Renal cortical epithelial cell (primary cell): ENCODE results near the gene SIAH3. TPM values are rescaled to one million over a fixed set of nuclear protein-coding genes. Genes with fewer than 3 reads are reported as not detected.
"Not testable (repeated sequence)": the region's sequence is repeated elsewhere in the genome, so short reads cannot be mapped to it uniquely, and the experiment has no call there.

Experiments
- DNase-seq: peaks from one replicate; pipeline ENCODE4 v3.0.0-alpha.2; 2011; ENCODE audit warnings: low read depth
- total RNA-seq: library from RNA; depleted of rRNA; stranded (reverse); fragments of >200 nt; gene quantifications from 2 replicates; pipeline ENCODE4 v1.2.3, GENCODE V29; 2014

The SIAH3 gene
- total RNA-seq, 1 donor from 2014 or later: 0.60 TPM

DNA sequence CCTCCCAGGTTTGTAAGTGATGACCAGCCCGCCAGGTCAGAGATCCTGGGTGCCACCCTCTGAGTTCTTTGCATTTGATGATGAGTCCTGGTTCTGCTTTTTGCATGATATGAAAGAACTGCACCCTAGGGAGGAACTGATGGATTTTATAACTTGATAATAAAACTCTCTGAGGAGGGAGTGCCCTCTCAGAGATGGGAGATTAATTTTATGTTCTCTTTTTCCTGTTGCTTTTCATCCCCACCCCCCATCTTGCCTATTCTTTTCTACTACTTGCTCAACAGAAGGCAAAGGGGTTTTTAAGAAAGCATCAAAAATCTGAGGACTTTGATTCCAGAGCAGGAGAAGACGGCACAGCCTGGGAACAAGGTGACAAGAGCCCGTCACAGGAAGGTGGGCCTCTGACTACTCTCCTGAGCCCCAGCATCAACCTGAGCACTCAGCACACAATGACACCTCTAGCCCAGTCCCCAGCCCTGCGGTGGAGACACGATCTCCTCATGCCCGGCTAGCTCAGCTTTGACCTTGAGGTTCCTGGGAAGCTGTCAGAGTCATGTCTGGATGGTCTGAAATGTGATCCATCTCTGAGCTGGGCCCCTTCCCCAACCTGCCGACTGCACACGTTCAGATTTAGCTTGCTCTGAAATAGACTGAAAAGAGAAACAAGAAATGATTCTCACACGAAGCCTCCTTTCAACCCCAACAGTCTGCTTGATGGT, 69.1 kb downstream of the SIAH3 start:
- no peak for DNase-seq

DNA sequence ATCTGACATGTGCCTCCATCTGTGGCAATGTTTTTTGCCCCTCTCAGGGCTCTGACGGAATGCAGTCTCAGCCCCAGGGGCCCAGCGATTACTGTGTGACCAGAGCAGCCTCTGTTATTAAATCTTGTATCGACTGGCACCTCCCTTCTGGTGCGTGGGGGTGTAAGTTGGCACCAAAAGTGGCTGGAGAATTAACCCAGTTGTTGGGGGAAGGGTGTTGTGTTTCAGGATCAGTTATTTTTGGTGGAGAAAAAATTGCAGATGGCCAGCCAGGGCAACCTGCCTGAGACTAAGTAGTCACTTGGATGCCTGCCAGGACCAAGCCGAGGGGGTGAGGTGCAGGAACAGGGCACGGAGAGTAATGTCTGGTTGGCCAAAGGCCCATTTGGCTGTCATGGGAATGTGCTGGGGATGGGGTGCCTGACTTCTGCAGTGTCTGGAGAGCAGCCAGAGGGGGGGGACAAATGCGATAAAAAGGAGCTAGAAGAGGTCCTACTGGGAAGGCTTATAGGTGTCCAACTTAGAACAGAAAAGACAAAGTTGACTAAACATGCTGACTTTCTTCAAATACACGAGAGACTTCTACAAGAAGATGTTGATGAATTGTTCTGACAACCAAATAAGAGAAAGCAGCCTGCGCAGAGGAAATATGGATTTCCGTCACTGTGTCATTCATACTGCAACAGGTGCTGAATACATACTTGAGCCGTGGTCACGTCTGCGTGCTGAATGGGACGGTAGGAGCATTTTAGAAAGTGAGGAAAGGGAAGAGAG, 69.8 kb downstream of the SIAH3 start:
- DNase-seq: peak; percentile 80

DNA sequence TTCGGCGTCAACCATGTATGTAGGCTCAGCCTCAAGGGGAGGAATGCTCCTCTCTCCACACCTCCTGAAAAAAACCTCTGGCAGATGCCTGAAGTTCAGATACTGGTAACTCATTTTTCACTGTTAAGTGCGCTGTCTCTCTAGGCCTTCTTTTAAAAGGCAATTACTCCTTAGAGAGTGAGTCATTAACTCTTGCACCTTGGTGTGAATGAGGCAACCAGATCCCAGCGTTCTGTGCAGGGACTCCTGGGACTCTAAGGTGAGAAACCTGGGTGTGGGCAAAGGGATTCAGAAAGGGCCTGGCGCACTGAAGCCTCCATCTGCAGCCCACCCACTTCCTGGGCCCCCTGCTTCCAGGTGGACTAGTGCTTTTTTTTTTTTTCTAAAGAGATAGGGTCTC, 71.7 kb downstream of the SIAH3 start:
- peak; percentile 49 for DNase-seq

DNA sequence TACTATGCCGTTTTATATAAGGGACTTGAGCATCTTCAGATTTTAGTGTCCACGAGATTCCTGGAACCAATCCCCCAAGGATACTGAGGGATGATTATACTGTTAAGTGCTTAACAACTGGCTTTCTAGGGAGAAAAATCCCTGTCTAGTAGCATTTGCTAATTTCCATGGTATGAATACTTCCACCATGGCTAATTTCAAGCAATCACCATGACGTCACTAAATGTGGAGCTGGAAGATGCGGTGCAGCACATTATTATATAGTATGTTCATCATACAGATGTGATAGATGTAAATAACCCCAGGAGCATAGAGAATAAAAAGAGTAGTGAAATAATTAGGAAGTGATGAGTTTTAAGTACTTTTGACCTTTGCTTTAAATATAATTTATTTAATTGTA, 72.7 kb downstream of the SIAH3 start:
- no peak for DNase-seq

DNA sequence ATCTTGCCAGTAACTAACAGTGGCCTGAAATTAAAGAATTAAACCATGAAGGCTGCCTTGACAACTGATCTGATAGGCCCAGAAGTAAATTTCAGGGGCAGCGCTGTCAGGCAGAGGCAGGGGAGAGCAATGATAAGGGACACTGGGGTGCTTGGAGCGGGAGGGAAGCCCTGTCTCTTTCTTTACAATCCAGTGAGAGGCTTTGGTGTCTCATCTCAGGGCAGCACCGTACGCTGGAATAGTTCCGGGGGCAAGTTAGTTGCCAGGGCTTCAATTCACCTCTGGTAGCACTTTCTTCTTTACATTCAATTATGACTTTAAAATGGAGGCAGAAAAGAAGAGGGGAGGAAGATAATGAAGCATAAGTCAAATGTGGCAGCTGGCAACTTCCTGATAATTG, 74.8 kb downstream of the SIAH3 start:
- no peak for DNase-seq

DNA sequence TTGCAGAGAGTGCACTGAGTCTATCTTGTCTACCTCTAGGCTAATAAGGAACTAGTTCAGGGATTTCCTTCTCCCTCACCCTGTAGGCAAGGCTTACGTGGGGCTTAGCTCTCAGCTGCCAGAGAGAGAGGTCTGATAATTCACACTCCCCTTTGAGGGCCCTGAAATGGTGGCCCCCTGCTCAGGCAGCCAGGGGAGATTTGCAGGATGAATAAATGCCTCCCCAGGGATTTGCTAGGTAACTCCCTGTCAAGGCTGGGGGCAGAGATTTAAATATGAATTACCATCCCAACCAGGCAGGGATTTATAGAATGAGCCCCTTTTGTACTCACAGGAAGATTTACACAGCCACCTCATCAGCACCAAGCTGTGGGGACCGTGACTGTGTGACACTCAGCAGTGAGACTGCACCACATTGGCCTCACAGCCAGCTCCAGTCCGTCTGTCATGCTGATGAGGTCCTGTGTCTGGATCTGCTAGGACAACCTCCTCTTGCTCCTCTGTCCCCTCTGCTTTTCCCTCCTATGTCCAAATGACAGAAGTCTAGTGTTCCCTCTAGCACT, 76.1 kb downstream of the SIAH3 start:
- no peak for DNase-seq

DNA sequence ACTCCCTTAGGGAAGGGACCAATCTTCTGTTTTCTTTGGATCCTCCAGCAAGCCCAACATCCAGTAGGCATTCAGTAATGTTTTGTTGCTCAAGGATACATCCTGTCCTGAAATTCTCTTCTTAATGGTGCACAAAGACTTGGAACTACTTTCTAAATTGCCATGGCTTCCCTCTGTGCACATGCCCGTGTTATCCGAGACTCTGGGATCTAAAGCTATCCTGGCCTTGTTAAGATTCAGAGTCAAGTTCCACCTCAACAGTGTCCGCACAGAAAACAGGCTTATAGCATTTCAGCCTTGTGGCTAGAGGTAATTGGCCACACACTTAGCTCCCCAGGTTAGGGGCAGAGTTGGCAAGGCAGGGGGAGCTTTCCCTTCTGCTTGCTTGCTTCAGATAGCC, 77.6 kb downstream of the SIAH3 start:
- no peak for DNase-seq

DNA sequence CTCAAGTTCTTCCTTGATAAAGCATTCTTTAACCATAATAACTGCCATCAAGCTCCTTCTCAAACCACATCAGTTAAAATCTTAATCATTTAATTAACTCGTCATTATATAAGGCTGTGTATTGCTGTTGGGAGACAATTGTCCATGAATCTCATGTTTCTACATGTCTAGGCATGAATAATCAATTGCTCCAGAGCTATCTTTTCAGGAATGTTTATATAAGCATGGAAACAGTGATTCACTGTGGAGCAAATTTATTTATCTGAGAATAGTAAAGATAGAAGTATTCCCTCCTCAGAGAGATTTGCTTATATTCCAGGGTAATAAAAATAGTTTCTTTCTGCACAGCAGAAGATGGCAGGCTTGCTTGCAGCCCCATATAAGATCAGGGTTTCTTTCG, 78.3 kb downstream of the SIAH3 start:
- no peak for DNase-seq

DNA sequence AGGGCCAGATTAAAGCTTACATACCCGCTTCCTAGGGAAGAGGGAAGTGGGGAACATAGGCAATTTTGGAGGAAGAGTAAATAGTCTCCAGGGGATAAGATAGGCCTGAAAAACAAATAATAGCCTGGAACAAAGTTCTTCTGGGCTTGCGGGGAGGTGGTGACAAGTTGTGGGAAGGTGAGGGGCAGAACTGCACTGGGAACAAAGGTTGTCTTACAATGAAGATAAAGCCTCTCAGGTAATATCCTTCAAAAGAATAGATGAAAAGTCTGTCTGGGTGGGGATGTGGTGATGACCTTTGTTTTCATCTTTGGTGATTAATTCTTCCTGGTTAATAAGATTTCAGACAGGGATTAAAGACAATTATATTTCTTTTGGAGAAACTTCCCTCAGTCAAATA, 80.7 kb downstream of the SIAH3 start:
- no peak for DNase-seq

DNA sequence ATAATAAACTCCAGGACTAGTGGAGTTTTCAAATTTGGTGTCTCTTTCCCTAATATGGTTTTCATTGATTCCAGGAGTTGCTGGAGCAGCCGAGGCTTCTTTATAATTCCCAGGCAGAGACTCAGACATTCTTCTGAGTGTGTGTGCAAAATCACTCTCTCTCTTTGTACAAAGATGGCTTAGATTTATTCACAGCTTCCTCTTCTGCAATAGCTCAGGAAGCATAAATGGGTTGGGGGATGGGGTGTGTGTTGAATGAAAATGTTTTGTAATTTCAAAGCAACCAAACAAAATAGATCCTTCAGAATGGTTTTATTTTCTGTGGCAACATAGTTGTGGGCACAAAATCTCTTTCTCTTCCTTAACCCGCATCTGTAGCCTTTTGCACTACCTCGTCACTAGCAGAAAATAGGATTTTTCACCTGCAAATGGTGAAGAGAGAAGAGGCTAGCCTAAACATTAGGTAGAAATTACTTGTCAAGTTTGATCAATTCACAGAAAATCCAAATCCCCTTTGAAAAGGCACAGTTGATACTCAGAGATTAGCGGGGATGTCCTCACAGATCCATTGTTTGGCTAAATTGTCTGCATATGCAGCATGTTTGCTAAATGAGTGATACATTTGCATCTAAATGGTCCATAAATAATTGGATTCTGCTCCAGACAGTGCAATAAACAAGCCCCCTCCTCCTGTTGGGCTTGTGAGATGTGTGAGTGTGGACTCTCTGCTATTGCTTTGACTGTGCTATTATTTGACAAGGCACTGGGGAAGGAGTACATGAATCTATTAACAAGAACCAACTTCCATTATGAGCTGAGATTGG, 82.7 kb downstream of the SIAH3 start:
- no peak for DNase-seq

DNA sequence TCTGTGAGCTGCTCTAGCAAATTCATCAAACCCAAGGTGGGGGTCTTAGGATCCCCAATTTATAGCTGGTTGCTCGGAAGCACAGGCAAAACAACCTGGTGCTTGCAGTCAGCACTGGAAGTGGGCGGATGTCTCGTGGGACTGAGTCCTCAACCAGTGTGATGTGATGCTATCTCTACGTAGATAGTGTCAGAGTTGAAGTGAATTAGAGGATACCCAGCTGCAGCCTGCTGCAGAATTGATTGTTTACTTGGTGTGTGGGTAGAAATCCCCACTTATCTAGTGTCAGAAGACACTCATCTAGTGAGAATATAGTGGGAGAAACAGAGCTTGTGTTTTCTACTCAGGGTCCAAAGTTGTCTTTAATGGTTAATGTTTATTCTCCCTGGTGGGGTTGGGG, 86.1 kb downstream of the SIAH3 start:
- no peak for DNase-seq

DNA sequence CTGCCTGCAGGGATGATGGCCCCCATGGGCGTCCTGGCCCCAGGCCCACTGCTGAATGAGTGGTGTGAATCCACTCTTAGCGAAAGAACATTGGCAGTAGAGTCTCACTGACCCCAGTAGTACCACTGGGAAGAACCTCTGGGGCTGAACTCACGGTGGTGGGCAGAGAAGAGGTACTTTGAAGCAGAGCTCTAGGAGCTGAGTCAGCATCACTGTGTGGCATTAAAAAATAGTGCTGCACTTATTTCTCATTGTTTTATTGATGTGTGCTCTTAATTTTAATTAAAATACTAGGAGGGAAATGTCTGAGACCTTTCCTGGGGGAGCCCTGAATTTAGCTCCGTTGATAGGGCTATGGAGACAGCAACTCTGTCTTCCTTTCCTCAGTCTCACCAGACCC, 88.1 kb downstream of the SIAH3 start:
- DNase-seq: no peak

DNA sequence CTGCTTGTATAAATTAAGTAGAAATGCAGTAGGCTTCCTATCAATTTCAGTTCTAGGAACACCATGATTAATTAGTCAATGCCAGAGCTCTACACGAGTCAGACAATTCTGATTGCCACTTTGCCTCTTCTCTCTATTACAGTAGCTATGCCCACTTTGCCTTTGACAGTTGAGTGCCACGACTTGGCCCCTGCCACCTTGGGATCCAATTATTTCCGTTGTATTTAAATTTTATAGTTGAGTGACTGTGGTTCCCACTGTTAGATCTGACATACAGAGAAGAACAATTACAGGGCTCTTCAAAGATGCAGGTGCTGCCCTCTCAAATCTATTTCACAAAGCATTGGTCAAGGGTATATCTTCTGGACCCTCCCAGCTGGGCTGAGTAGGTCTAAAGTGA, 94.0 kb downstream of the SIAH3 start:
- DNase-seq: not testable (repeated sequence)

DNA sequence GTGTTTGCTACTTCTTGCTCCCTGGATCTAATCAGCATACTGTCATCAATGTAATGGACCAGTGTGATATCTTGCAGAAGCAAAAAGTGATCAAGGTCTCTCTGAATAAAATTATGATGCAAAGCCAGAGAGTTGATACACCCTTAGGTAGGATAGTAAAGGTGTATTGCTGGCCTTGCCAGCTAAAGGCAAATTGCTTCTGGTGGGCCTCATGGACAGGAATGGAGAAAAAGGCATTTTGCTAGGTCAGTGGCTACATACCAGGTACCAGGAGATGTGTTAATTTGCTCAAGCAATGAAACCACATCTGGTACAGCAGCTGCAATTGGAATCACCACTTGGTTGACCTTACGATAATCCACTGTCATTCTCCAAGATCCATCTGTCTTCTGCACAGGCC, 95.1 kb downstream of the SIAH3 start:
- not testable (repeated sequence) for DNase-seq

DNA sequence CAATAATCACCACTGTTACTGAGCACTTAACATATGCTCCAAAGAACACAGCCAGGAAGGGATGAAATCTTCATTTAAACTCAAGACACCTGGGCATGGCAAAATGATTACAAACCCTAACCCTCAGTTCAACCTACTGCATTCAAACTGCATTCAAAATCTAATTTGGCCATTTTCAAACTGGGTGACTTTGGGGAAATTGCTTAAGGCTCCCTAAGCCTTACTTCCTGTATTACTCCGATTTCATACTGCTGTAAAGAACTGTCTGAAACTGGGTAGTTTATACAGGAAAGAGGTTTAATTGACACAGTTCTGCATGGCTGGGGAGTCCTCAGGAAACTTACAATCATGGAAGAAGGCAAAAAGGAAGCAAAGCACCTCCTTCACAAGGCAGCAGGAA, 99.0 kb downstream of the SIAH3 start:
- DNase-seq: no peak

DNA sequence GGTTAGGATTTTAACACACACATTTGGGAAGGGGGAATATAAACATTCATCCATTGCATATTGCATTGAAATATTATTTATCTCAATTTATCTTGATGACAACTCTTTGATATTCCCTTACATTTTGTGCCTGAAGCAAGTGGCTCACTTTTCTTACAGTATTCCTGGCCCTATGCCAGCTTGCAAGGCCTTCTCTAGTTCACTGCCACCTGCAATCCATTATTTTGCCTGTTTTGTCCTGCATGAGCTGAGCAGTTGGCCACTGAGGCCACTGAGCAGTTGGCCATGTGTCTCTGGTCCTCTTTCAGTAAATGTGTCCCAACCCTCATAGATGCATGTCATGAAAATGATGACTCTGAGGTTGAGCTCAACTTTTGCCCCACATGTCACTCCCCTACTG, 99.7 kb downstream of the SIAH3 start:
- no peak for DNase-seq

DNA sequence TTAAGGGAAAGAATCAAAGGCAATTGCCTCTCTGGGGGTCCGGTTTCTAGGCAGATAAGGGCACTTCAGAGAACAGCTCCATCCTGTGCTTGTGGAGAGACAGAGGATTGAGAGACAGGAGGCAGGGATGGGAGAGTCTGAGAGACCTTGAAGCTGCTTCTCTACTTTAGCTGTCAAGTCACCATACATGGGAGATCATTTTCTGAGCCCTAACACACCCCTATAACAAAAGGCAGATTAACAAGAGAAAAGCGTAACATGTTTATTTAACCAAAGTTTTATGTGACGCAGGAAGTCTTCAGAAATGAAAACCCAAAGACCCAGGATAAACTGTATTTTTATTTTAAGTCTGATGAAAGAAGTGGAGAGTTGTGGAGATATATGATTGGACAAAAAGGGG, 101.0 kb downstream of the SIAH3 start:
- DNase-seq: no peak

DNA sequence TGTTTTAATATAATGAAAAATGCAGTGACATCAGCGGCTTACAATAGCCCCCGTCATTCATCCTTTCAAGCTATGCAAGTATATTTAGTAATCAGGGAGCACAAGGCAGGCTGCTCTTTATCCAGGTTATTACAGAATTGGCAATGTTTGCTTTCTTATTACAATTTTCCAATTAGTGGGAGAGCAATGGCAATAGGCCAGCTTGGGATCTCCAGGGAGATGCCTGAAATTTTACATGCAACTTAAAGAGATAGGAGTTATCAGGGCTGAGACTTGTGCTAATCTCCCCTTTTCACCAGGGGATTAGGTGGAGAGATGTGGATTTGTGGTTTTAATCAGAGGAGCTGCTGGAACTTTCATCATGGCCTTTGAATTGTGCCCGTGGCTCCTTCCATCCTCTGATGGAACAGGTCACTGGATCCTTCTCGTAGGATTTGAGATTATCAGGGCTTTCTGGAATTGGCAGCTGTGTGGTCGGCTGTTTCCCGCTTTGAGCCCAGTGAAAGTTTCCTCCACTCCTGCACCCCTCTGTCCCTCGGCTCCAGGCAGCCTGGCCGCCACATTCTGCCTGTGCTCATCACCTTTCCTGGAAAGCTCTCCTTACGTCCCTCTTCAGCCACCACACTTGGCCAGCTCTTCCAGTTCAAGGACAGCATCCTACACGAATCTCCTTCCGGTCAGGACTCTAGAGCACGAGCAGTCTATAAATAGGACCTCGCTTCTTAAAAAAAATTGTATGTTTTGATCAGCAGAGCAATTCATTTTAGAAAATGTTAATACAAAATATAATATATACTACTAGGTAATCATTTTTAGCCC, 102.4 kb downstream of the SIAH3 start:
- no peak for DNase-seq

DNA sequence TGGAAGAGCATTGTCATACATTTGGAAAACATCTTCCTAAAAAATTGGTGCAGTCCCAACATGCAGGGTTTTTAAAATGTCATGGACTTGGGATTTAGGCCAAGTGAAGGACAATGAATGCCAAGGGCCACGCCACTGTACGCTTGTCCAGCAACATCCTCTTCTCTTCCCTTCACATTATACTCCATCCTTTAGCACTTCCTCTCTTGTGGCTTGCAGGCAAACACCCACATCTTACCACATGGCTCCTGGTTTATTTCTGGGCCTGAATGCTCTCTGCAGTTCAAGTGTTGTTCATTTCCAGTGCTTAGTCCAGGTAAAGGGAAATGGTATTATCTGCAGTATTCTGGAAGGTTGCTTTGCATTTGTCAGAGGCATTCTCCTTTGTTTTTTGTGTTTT, 104.5 kb downstream of the SIAH3 start:
- DNase-seq: no peak

DNA sequence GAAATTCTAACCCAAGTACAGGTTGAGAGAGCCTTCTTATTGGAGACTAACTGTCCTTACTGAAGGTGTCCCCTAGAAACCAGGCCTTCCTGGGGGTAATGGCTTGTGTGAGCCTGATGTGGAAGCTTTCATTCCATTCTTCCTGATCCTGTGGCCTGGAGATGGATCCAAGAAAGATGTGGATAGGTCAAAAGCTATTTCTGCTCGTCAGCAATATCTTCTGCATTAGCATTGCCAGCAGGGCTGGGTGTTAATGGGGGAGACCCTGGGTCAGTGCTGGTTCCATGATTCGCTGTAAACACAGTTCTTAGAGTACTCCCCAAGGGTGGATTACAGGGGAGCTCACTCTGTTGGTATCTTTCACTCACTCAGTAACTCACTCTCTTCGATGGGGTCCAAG, 106.6 kb downstream of the SIAH3 start:
- DNase-seq: no peak

DNA sequence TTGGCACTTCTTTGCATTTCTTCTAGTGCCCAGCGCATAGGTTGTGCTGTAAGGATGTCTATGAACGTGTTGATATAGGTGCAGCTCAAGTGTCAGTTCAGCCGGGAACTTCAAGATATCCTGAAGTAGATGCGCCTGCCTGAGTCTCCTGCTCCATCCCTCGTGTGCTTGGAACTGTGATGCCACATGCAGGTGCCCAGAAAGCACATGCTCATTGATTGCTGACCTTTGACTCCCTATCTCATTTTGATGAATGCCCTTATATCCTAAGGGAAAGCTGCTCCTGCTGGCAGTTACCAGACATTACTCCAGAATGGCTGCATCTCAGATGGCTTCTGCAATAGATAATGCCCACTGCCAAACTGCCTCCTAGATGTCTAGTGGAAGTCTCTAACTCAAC, 108.6 kb downstream of the SIAH3 start:
- no peak for DNase-seq
